ENCODE measurements around the gene COP1. TPM values are rescaled to one million over a fixed set of nuclear protein-coding genes. Genes with fewer than 3 reads are reported as not detected.

COP1 gene
- total and polyA plus RNA-seq, 10 donors, result 46.7 to 110 (median 66.0) TPM

DNA sequence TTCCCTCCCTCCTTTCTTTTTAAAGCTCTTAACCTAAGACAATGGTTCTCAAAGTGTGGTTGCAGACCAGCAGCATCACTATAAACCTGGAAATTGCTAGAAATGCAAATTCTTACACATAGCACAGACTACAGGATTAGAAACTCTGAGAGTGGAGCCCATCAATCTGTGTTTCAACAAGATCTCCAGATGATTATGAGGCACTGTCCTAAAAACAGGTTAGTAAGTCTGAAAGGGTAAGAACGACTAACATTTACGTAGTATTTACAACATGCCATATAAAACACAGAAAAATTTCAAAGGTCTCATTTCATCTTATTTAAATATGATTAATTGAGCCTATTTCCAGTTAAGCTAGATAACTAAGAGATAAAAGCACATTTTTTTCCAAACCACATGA lies 138.8 kb downstream of the COP1 start:
- intact Hi-C loops (cut with DNase I; ENCODE audit: low total_unique reads), result no loop called here
- H3K27ac ChIP-seq, result no peak overlapping the region
- no peak overlapping the region for H3K4me3 ChIP-seq
- no peak for DNase-seq
- WGBS, 5 donors, result 90 to 99% (median 95%) methylated on average over 2 of the region's 2 CpGs
- TF ChIP-seq, protein P1, sequence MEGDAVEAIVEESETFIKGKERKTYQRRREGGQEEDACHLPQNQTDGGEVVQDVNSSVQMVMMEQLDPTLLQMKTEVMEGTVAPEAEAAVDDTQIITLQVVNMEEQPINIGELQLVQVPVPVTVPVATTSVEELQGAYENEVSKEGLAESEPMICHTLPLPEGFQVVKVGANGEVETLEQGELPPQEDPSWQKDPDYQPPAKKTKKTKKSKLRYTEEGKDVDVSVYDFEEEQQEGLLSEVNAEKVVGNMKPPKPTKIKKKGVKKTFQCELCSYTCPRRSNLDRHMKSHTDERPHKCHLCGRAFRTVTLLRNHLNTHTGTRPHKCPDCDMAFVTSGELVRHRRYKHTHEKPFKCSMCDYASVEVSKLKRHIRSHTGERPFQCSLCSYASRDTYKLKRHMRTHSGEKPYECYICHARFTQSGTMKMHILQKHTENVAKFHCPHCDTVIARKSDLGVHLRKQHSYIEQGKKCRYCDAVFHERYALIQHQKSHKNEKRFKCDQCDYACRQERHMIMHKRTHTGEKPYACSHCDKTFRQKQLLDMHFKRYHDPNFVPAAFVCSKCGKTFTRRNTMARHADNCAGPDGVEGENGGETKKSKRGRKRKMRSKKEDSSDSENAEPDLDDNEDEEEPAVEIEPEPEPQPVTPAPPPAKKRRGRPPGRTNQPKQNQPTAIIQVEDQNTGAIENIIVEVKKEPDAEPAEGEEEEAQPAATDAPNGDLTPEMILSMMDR (IDR thresholded peaks at IDR 0.05 in 8 of 11, conservative IDR thresholded peaks at IDR 0.05 in 3 of 11), result no peak
- TF ChIP-seq POLR2A (IDR thresholded peaks at IDR 0.05) (no peak), POLR2AphosphoS5 (IDR thresholded peaks at IDR 0.05) (no peak)
- H3K27me3 ChIP-seq (replicated peaks in 1 of 7), result no peaks in the 10 kb centered on the region
- H3K4me1 ChIP-seq, result peaks cover 0 to 1% (median 0%) of the 10 kb centered on the region in 6 donors
- H3K36me3 ChIP-seq, result peaks cover 0 to 51% (median 0%) of the 10 kb centered on the region in 6 donors
- H3K9me3 ChIP-seq, result no peaks in the 10 kb centered on the region

DNA sequence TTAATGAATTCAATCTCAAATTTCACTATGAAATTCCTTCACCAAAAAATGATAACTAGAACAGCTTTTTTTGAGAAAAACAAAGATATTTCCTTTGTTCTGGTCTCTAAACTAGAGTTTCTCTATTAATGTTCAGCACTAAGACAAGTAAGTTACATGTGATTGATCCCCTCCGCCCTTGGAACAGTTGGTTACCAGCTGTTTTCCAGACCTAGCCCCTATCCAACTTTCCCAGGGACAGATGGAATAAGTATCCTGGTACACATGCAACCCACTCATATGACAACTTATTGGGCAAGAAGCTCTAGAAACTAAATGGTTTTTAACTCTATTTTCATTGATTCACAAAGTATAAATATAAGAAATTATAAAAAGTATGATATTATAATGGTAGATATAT lies 140.4 kb downstream of the COP1 start:
- Histone ChIP-seq H3K36me3 (peaks cover 0 to 46% (median 0%) of the 10 kb centered on the region in 6 donors), H3K27me3 (replicated peaks in 1 of 7) (no peaks in the 10 kb centered on the region), H3K9me3 (no peaks in the 10 kb centered on the region), H3K4me1 (no peaks in the 10 kb centered on the region), H3K27ac (no peak overlapping the region), H3K4me3 (no peak overlapping the region)
- intact Hi-C loops (cut with DNase I; ENCODE audit: low total_unique reads), result no loop called here
- TF ChIP-seq, protein P1 (IDR thresholded peaks at IDR 0.05 in 8 of 11, conservative IDR thresholded peaks at IDR 0.05 in 3 of 11), result no peak
- no peak for TF ChIP-seq POLR2AphosphoS5 (IDR thresholded peaks at IDR 0.05)
- no peak for TF ChIP-seq POLR2A (IDR thresholded peaks at IDR 0.05)
- WGBS, 5 donors, result 94 to 100% (median 96%) methylated on average over 1 of the region's 1 CpG
- DNase-seq, result no peak

DNA sequence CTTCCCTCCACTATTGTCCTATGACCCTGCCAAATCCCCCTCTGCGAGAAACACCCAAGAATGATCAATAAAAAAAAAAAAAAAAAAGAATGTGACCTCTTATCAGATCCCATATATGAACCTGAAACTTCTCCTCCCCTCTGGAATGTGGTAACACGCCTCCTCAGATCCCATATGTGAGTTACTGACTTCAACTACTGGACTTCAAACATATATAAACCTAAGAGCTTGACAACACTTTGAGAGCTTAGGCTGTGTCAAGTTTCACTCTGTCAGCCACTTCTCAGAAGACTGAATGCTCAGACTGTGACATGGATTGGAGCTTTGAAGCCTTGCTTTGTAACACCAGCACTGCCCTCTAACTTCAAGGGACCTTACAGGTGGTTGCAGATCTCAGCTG lies 148.4 kb downstream of the COP1 start:
- 0 to 97% (median 61%) methylated on average over 1 to 2 of the region's 2 CpGs for WGBS, 5 donors
- TF ChIP-seq POLR2A (IDR thresholded peaks at IDR 0.05) (no peak), POLR2AphosphoS5 (IDR thresholded peaks at IDR 0.05) (no peak)
- Histone ChIP-seq H3K4me3 (no peak overlapping the region), H3K27ac (no peak overlapping the region), H3K4me1 (no peaks in the 10 kb centered on the region), H3K27me3 (replicated peaks in 1 of 7) (no peaks in the 10 kb centered on the region), H3K9me3 (no peaks in the 10 kb centered on the region), H3K36me3 (peaks cover 0 to 26% (median 0%) of the 10 kb centered on the region in 6 donors)
- intact Hi-C loops (cut with DNase I; ENCODE audit: low total_unique reads), result no loop called here
- DNase-seq, result no peak

DNA sequence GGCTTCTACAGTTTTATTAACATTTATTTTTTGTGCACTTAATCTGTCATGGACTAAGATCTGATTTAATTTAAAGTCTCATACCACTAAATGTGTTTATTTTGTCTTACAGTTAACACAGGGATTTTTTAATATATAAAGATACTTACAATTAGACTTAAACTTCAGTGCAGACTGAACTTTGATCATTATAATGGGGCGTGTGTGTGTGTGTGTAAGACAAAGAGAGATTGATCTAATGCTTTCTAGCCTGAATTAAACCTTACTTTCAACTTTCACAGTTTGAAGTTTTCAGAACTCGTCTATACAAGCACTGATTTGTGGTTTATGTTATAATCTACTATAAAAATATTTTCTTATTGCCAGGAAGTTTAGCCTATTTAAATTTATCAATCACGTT lies 150.8 kb downstream of the COP1 start:
- Histone ChIP-seq H3K36me3 (peaks cover 0 to 29% (median 0%) of the 10 kb centered on the region in 6 donors), H3K4me3 (no peak overlapping the region), H3K27me3 (replicated peaks in 1 of 7) (no peaks in the 10 kb centered on the region), H3K27ac (no peak overlapping the region), H3K9me3 (no peaks in the 10 kb centered on the region), H3K4me1 (no peaks in the 10 kb centered on the region)
- intact Hi-C loops (cut with DNase I; ENCODE audit: low total_unique reads), result no loop called here
- WGBS, 5 donors, result 89 to 93% (median 91%) methylated on average over 3 of the region's 3 CpGs
- TF ChIP-seq POLR2A (IDR thresholded peaks at IDR 0.05), result no peak
- TF ChIP-seq, protein P1 (IDR thresholded peaks at IDR 0.05 in 8 of 11, conservative IDR thresholded peaks at IDR 0.05 in 3 of 11), result no peak
- no peak for TF ChIP-seq POLR2AphosphoS5 (IDR thresholded peaks at IDR 0.05)
- no peak for DNase-seq

DNA sequence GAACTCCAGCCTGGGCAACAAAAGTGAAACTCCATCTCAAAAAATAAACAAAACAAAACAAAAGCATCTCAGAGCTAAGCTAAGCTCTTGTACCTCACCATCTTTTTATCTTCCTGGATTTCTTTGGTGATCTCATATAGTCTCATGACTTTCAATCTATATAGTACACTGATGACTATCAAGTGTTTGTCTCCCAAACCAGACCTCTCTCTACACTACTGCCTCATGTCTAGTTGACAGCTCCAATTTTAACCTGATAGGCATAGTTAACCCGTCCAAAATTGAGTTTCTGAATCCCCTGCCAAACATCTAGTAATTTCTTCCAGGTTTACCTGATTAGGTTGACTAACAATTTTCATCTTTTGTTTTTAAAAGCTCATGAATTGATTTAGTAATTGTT lies 151.7 kb downstream of the COP1 start:
- Histone ChIP-seq H3K27ac (no peak overlapping the region), H3K36me3 (peaks cover 0 to 28% (median 2%) of the 10 kb centered on the region in 6 donors), H3K27me3 (replicated peaks in 1 of 7) (no peaks in the 10 kb centered on the region), H3K9me3 (no peaks in the 10 kb centered on the region), H3K4me3 (no peak overlapping the region), H3K4me1 (no peaks in the 10 kb centered on the region)
- WGBS, 5 donors, result 91 to 100% (median 97%) methylated on average over 1 of the region's 1 CpG
- intact Hi-C loops (cut with DNase I; ENCODE audit: low total_unique reads), result no loop called here
- no peak for TF ChIP-seq POLR2A (IDR thresholded peaks at IDR 0.05)
- no peak for TF ChIP-seq POLR2AphosphoS5 (IDR thresholded peaks at IDR 0.05)
- TF ChIP-seq, protein P1 (IDR thresholded peaks at IDR 0.05 in 8 of 11, conservative IDR thresholded peaks at IDR 0.05 in 3 of 11), result no peak
- no peak for DNase-seq

All from spleen (tissue), 11 donors.